Vagina (tissue), 2 donors: ENCODE results near the gene CPNE1.

ENCODE experiments used
- CTCF ChIP-seq, 3 experiments: fragments of 450-650 bp in 2 of 3; fragments of 200-600 bp in 1 of 3; sonication (generic) in 1 of 3; IDR thresholded peaks; one replicate each; pipeline ENCODE4 v1.5.1; 2017 to 2019; ENCODE audit warnings: antibody characterized with exemption in 3 of 3, mild to moderate bottlenecking in 2 of 3, moderate library complexity in 2 of 3
- POLR2A ChIP-seq, 2 donors: fragments of 450-650 bp; IDR thresholded peaks; one replicate each; pipeline ENCODE4 v1.6.1; 2017; ENCODE audit warnings: antibody characterized with exemption in 2 of 2, mild to moderate bottlenecking in 2 of 2, moderate library complexity in 2 of 2
- POLR2AphosphoS5 ChIP-seq, 2 donors: sonication (generic); formaldehyde crosslinking; IDR thresholded peaks; one replicate each; pipeline ENCODE4 v1.9.0; 2017; ENCODE audit warnings: antibody characterized with exemption in 2 of 2, mild to moderate bottlenecking in 2 of 2, low read depth in 1 of 2; ENCODE audit not compliant: insufficient read depth in 1 of 2

- TF ChIP-seq CTCF (IDR thresholded peaks at IDR 0.05) (no peak), POLR2AphosphoS5 (IDR thresholded peaks at IDR 0.05; ENCODE audit: insufficient read depth in 1 of 2, low read depth in 1 of 2) (no peak), POLR2A (IDR thresholded peaks at IDR 0.05) (no peak)
Measured at GRCh38 chr20:35702824-35703695, 38.4 kb upstream of the CPNE1 start.
